HG03097 (cell line): ENCODE measurements around the gene DOK6.
"Not testable (repeated sequence)": the region's sequence is repeated elsewhere in the genome, so short reads cannot be mapped to it uniquely, and the experiment has no call there.

Experiments used
- ATAC-seq: cut with Tn5 transposase; IDR thresholded peaks from one replicate; pipeline ENCODE4 v1.9.1; 2021; ENCODE audit not compliant: unreplicated experiment, low FRiP score

The DOK6 gene

DNA sequence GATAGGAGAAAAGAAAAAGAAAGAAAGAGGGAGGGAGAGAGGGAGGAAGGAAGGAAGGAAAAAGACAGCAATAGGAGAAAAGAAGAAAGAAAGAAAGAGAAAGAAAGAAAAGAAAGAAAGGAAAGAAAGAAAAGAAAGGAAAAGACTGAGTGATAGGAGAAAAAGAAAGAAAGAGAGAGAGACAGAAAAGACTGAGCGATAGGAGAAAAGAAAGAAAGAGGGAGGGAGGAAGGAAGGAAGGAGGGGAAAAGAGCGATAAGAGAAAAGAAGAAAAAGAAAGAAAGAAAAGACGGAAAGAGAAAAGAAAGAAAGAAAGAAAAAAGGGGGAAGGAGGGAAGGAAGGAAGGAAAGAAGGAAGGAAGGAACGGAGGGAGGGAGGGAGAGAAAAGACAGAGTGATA is 216.7 kb downstream of the DOK6 start:
- ATAC-seq, result no peak

DNA sequence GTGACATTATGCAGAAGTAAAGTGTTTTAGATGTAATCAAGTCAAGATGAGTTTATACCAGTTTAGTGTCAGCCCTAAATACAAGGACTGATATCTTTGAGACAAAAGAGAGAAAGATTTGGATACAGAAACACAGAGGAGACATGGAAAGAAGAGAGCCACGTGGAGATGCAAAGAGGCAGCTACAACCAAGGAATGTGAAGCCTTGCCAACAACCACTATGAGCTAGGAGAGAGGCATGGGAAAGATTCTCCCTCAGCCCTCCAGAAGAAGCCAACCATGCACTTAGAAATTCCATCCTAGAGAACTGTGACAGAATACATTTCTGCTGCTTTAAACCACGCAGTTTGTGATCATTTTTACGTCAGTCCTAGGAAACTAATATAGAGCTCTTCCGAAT is 217.2 kb downstream of the DOK6 start:
- no peak for ATAC-seq

DNA sequence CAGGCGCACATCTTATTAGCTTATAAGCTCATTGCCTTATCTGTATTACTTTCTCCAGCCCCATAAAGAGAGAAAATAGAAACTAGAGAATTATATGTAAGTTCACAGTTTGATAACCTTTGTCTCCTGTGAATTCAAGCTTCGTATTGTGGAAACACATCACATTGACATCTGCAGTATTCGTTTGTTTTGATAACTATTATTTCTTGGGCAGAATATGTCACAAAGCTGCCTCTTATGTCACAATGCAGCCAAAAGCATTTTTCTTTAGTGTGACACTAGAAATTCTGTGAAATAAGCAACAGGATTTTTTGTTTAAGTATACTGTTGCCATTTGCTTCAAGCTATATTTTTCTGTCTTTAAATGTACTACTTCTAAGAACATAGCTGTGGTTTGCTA is 221.5 kb downstream of the DOK6 start:
- no peak for ATAC-seq

DNA sequence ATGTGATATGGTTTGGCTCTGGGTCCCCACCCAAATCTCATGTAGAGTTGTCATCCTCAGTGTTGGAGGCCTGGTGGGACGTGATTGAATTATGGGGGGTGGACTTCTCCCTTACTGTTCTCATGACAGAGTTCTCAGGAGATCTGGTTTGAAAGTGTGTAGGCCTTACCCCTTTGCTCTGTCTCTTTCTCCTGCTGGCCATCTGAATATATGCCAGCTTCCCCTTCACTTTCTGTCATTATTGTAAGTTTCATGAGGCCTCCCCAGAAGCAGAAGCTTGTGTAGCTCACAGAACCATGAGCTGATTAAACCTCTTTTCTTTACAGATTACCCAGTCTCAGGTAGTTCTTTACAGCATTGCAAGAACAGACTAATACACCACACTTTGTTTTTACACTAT is 222.3 kb downstream of the DOK6 start:
- no peak for ATAC-seq

DNA sequence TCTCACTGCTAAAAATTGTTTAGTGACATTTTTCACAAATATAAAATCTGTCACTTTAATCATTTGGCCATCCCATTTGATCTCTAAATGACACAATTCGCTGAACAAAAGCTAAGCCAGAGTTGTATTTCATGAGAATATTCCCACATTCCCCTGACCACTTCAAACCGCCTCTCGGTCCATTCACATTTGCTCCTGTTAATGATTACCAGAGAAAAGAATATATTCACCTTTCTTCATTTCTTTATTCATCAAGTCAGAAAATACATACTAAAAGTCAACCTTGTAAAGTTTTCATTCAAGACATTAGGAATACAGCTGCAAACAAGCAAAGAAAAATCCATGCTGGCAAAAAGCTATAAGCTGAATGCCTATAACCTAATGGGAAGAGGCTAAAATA is 225.5 kb downstream of the DOK6 start:
- ATAC-seq, result no peak

DNA sequence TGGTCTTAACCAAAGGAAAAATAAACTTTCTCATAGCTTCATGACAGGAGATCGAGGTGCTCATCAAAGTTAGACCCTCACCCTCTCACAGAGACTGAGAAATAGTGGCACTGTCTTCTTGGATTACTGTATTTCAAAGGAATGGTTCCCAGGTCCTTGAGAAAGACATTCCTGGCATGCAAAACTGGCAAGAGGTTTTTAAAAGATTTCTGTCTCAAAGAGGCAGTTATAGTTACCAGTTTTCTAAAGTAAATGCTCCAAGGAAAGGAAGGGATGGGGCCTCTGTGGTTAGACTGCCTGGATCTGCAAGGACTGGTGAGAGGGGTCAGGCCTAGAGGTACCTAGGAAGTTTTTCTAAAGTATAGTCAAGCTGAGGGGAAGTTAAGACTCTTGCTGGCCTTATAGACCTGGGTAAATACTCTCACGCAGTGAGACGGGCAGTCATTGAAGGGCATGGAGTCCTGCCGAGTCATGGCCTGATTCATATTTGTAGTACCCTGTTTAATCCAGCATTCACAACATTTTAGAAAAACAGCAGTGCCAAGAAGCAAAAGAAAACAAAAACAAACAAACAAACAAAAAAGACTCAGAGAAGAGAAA is 226.1 kb downstream of the DOK6 start:
- no peak for ATAC-seq

DNA sequence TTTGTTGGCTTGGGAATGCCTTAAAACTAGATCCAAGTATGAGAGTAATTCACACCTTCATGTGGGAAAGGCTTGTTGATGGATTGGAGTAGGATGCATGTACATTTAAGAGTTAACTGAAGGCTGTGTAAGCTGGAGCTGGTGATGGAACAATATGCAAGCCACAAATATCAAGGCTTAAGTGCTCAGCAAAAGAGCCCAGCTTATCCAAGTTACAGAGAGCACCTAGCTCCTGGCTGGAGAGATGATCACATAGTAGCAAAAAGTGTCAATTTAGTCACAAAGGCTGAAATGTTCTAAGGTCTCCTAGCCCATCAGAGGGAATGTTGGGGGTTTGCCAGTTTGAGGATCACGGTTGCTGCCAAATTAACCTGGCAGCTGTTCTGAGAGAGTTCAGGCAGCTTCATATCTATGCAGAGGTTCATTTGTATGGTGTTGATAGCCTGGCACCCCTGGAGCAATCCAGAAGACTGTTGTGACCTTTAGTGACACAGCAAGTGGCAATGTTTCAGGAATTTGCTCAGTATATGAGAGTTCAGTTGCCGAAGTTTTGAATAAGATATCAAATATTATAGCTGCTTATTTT is 228.2 kb downstream of the DOK6 start:
- no peak for ATAC-seq

DNA sequence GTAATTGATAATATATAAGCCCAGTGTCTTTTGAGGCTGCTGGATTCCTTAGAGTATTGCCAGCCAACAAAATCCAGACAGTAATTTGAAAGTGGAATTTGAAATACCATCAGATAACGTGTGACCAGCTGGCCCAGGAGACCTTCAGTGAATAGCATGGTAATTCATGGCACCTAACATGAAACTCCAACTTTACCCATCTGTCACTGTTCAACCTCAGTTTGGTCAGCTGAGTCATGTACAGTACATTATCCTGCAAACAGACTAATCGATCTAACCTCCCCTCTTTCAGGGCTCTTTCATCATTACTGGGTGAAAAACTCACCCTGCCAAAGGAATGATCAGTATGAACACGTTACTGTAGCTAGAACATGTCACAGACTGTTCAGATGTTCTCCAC is 230.6 kb downstream of the DOK6 start:
- ATAC-seq, result no peak

DNA sequence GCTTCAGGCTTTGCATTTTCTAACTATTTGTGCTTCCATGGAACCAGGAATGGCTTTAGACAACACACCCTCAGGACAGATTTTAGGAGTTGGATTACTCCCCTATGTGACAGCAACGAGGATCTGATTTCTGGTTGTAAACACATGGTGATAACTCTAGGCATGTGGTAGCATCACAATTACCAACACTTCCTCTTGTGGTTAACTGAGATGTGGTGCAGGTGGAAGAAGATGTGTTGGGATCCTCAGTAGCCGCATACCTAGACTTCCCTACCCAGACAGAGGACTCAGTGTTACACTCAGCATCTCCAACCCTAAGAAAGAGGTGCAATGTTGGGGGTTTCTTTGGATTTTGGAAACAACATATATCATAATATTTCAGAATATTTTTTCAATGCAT is 234.8 kb downstream of the DOK6 start:
- ATAC-seq, result no peak

DNA sequence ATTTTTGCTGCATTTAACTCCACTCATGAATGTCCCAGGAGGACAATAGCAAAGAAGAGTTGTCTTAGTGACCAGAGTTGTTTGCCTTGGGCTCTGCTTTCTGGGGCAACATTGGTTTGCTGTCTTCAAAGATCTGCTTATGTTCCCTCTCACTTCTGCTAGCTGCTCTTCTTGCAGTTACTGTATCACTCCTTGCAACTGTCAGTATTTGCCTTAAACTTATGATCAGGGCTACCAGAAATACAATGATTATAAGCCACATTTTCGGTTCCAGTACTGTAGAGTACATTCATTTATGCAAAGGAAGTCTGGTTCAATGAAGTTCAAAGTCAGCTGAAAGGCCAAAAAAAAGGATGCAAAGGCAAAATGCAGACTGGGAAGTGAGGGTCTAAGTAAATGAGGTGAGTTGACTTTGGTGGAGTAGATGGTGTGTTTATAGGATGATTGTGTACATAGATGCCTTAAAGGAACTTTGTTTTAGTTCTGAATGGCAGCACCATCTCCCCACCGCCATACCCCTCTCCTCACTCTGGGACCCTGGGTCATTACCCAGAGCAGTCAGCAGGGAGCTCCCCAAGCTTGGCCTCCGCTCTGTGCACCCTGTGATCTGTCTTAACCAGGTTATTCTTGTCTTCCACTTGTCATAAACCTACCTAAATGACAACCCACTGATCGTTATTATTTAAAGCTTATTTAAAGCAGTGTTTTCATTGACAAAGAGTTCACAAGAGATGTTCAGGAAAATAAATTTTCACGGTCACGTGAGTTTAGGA is 236.0 kb downstream of the DOK6 start:
- ATAC-seq, result no peak

DNA sequence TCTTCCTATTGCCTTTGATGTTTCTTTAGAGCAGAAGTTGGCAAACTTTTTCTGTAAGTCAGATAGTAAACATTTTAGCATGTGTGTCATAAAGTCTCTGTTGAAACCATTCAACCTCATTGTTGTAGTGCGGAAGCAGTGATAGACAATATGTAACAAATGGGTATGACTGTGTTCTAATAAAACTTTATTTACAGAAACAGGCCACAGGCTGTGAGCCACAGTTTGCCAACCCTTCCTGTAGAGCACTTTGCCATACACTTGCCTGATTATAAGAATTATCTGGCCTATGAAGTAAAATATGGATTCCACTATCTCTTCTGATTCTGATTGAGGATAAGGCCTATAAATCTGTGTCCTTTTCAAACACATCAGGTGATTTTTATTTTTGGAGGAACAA is 237.4 kb downstream of the DOK6 start:
- ATAC-seq, result no peak

DNA sequence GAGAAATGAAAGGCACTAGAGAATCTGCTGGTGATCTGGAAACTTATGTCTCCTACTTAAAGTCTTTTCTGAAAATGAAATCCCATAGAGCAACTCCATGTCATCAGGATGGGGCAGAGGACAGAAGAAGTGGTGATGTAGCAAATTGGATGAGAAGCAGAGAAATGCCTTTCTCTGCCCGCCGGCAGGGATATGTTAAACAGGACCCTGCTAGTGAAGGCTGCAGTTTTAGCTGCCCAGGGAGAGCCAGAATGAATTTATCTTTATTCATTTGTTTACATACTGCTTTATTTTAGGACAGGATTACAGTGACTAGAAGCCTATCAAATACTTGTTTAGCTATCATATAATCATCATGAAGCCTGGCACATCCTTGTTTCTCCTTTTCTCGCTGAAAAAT is 247.0 kb downstream of the DOK6 start:
- no peak for ATAC-seq

DNA sequence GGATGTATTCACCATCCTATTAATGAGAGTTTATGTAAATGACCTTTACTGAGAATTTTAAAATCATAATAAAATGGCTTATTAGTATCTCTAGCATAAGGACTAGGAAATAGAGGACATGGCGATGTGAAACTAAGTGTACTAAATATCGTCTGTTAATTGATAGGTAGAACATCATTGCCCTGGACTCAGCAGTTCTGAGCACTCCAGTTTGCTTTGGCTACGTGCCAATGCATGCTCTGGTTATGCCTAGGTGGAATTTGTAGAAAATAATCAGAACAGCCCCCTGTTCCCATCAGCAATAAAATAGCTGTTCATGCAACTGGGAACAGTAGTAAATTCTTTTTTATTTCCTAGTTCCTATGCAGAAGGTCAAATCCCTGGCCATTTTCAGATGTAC is 247.8 kb downstream of the DOK6 start:
- ATAC-seq, result no peak

DNA sequence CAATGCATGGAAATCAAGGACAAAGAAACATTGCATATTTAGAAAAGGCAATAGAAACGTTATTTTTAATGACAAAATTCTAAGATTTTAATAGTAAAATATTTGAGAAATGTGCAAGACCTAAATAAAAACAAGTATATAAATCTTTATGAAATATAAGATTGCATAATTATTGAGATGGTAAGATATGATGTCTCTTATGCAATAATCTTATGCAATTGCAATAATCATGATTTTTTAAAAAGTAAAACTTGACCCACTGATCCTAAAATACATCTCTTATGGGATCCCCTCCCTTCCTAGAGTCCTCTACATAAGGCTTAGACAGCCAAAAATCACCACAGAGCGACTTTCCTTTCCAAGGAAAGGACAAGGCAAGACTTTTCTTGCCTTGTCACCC is 249.0 kb downstream of the DOK6 start:
- ATAC-seq, result no peak

DNA sequence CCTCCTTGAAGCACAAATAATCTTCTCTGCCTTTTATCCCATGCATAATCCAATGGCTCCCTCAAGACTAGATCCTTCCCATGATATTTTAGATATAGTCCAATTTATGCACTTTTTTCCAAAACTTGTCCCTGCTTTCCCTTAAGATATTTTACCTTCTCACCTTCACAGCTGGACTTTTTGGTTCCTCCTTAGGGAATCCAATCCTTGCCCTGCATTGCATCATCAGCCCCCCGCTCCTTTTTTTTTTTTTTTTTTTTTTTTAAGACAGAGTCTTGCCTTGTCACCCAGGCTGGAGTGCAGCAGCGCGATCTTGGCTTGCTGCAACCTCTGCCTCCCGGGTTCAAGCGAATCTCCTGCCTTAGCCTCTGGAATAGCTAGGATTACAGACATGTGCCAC is 250.6 kb downstream of the DOK6 start:
- no peak for ATAC-seq

DNA sequence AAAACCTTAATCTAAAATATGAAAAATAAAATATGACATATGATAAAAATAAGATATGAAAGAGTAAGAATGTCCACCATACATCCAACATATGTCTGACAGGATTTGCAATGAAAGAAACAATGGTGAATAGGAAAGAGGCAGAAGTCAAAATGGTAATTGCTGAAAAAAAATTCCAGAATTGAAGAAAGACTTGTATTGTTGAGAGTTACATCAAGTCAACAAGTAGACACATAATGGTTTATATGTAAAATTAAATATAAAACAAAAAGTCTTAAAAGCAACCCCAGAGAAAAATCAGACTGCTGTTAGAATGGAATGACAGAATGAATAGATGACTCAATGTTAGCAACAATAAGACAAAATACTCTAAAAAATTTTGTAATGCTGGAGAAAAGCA is 255.1 kb downstream of the DOK6 start:
- ATAC-seq, result no peak

DNA sequence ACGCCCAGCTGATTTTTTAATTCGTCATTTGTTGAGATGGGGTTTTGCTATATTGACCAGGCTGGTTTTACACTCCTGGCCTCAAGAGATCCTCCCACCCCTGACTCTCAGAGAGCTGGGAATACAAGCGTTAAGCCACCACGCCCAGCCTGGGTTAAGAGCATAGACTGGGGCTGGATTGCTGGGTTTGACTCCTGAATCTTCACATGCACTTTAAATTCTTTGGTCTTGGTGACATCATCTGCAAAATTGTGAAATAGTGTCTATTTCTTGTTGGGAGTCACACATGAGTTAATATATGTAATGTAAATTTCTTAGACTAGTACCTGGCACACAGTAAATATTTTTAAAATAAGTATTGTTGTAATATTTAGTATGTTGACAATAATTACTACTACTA is 257.4 kb downstream of the DOK6 start:
- no peak for ATAC-seq

DNA sequence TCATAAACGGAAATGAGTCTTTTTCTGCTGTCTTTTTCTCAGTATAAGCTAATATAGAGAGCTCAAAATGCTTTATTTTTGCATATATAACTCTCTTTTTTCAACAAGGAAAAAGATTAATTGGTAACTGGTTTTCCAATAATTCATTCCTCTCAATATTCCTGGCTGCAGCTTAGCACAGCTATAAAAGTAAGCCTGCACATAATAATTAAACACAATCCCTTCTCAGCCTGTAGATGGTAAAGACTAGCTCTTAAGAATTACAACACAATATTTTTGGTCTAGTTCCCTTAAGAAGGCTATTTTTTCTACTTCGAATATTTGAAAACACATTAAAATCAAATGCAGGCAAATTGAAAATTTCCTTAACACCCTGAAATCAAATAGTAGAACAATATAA is 258.0 kb downstream of the DOK6 start:
- no peak for ATAC-seq

DNA sequence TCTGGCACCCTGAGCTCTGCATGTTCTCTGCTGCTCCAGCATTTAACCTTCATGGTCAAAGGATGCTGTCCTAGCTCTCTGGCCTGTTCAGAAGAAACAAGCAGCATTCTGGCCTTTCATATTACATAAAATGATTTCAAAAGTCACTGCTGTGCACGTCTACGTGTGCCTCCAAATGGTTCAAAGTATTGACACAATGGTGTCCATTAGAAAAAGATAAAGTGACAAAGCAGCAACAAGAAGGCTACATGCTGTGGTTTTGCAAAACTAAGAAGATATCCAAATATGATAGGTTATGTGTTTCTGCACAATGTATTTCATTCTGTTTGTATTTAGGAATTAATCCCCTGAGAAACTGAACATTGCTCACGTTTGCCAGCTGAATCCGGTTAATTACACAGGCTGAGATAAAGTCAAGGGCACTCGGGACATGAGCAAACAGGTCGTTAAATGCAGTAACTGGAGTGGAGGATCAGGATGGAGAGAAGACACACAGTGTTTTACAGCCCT is 258.5 kb downstream of the DOK6 start:
- ATAC-seq, result no peak

DNA sequence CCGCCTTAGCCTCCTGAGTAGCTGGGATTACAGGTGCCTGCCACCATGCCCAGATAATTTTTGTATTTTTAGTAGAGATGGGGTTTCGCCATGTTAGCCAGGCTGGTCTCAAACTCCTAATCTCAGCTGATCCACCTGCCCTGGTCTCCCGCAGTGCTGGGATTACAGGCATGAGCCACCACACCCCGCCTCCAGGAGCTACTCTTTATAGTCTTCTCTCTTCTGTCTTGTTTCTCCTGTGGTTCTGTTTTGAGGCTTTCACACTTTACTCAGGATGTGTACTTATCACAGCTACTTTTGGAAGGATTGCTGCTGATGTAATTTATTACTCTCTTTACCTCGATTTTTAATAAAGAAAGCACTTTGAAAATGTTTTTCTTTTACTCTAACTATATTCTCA is 261.4 kb downstream of the DOK6 start:
- not testable (repeated sequence) for ATAC-seq

DNA sequence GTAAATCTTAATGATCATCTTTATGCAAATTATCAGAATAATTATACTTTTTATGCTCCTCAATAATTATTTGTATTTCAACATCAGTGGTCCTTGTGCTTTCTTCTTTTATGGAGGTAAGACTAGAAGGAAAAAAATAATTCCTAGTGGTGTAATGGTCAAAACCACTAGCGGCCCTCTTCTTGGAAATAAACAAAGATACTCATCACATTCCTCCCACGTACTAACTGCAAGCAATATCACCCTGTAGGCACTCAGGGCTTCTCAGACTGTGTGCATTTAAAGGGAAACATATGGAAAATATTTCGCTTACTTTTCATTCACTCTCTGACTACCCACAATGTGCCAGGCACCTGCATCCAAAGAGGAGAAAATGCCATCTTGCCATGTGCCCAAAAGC is 263.7 kb downstream of the DOK6 start:
- ATAC-seq, result no peak

DNA sequence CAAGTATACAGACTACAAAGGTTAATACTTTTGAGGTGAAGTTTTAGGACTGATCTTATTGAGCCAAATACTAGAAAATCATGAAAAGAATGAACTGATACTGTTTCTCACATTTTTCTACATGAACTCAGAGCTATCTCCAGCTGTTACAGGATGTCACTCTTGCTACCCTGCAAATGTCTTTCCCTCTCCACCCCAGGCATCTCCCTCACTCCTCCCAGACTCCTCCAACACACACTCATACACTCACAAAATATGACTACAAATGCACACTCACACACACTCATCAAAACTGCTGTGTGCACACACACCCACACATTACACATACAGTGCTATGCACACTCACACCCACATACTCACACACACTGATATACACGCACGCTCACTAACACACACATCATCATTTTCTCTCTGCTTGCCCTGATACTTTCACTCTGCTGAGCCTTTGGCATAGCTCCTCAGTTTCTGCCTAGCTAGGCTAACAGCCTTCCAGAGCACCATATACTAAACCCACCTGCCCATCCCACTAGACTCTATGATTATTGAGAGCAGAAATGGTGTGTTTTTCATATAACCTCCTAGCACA is 273.7 kb downstream of the DOK6 start:
- no peak for ATAC-seq
